Kasumi-1 (cell line): ENCODE data around the gene GDPD1.
A peak's percentile ranks its signal among the peaks of the same experiment; 100 is the strongest.
"Not testable (repeated sequence)": the region's sequence is repeated elsewhere in the genome, so short reads cannot be mapped to it uniquely, and the experiment has no call there.

Experiments used
- DNase-seq, 2 experiments: peaks; one replicate each; lab custom pipeline; 2025; lab: John Stamatoyannopoulos, UW

GDPD1 gene

DNA sequence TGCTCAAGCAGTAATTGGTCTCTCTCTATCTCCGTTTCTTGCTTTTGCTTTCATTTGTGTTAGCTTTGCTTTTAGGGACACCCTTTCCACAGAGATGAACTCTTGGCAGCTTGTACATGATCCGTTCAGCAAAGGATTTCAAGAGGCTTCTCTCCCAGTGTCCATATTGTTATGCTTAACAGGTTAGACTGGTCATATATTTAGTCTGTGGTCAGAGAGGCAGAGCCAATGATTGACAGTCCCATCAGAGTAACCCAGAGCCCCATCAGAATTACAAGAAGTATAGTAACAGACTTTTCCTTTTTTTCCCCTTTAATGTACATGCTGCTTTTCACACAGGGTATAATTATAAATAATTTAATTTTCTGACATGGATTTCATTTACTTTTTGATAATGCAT is 34.4 kb downstream of the GDPD1 start:
- DNase-seq, result no peak

DNA sequence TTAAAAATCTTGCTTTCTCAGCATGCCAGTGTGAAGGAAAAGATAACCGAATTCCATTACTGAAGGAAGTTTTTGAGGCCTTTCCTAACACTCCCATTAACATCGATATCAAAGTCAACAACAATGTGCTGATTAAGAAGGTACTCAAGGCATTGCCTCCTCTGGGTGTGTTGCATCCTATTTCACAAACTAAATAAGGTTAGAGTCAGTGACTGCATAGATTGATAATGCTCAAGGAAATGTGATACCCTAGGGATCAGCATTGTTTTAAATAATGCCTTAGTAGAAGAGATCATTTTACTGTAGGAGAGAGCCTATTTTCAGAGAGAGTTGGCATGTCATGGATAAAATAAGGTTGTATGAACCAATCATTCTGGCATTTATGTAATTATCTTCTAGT is 36.8 kb downstream of the GDPD1 start:
- DNase-seq, result no peak

GRCh38 chr17:59260722-59261121 is 40.4 kb downstream of the GDPD1 start:
- DNase-seq, result no peak

GRCh38 chr17:59266745-59267144 is 46.4 kb downstream of the GDPD1 start:
- no peak for DNase-seq

GRCh38 chr17:59267776-59268175 is 47.5 kb downstream of the GDPD1 start:
- no peak for DNase-seq

DNA sequence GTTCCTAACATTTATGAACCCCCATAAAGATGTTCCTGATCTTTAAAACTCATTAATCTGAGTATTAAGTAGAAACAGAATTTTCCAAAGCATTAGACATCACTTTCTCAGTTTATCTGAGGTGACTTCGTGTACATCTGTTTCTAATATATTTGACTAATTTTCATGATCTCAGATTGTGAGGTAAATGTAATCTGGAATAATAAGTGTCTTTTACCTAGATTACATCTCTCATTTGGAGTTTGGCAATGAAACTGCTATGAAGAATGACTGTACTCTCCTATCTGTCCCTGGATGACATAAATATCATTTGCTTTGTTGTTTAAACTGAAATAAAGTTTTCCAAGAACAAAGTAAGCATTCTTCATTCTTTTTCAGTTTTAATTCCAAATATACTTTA is 55.3 kb downstream of the GDPD1 start:
- DNase-seq, result no peak

GRCh38 chr17:59277031-59277430 is 56.7 kb downstream of the GDPD1 start:
- DNase-seq, result peak in 1 of 2 experiments; percentile 19

- no peak for DNase-seq
Observed at GRCh38 chr17:59278406-59278805, 58.1 kb downstream of the GDPD1 start.

DNA sequence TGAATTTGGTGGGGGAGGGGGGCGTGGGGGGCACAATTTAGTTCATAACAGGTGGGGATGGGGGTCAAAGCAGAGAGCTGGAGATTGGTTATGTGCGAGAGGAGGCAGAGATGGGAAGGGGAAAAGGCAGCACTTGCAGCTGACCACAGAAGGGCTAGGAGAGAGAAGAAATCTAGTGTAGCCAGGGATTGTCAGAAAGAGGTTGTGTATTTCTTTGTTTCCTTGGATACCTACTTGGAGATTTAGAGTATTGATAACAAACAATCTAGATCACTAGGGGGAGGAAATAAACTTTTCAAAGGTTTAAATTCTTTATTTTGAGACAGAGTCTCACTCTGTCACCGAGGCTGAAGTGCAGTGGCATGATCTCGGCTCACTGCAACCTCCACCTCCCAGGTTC is 64.0 kb downstream of the GDPD1 start:
- no peak for DNase-seq

GRCh38 chr17:59287452-59287851 is 67.1 kb downstream of the GDPD1 start:
- peak; percentile 68 for DNase-seq

DNA sequence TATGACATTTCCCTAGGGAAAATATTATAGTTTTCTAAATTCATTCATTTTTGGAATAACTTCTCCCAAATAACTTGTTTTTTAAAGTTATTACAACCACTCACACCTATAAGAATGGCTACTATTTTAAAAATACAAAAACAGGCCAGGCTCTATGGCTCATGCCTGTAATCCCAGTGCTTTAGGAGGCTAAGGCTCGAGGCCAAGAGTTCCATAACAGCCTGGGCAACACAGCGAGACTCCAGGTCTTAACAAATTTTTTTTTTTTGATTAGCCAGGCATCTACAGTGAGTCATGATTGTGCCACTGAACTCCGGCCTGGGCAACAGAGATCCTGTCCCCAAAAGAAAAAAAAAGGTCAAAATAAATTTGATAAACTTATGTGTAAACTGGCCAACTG is 67.6 kb downstream of the GDPD1 start:
- DNase-seq, result no peak

DNA sequence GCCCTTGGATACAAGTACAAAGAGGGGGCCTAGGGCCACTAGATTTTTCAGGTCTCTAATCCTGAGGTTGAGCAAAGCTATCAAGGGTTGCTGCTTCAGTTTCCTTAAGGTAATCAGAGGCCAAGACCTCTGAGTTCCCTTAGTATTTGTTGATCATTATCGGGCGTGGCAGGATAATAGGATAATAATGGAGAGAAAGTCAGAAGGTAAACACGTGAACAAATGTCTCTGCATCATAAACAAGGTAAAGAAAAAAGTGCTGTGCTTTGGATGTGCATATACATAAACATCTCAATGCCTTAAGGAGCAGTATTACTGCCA is 69.6 kb downstream of the GDPD1 start:
- no peak for DNase-seq

DNA sequence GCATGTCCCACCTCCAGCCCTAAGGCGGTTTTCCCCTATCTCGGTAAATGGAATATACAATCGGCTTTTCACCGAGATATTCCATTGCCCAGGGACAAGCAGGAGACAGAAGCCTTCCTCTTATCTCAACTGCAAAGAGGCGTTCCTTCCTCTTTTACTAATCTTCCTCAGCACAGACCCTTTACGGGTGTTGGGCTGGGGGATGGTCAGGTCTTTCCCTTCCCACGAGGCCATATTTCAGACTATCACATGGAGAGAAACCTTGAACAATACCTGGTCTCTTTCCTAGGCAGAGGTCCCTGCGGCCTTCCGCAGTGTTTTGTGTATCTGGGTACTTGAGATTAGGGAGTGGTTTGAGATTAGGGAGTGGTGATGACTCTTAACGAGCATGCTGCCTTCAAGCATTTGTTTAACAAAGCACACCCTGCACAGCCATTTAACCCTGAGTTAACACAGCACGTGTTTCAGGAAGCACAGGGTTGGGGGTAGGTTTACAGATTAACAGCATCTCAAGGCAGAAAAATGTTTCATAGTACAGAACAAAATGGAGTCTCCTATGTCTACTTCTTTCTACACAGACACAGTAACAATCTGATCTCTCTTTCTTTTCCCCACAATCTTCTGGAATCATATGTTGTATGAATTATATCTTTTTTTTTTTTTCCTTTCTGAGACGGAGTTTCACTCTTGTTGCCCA is 70.1 kb downstream of the GDPD1 start:
- not testable (repeated sequence) for DNase-seq

DNA sequence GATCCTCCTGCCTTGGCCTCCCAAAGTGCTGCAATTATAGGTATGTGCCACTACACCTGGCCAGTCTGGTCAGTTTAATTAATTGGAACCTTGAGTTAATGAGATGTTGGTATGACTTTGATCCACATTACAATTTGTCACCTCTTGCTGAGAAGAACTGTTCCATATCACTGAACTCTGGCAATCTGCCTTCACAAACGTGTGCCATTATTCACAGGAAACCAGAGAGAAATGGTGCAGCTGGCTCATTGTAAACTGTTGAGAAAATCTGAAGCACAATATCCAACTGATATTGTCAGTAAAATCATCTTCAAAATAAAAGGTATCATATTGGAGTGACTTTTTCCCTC is 71.8 kb downstream of the GDPD1 start:
- DNase-seq, result no peak

GRCh38 chr17:59296190-59296589 is 75.9 kb downstream of the GDPD1 start:
- no peak for DNase-seq

DNA sequence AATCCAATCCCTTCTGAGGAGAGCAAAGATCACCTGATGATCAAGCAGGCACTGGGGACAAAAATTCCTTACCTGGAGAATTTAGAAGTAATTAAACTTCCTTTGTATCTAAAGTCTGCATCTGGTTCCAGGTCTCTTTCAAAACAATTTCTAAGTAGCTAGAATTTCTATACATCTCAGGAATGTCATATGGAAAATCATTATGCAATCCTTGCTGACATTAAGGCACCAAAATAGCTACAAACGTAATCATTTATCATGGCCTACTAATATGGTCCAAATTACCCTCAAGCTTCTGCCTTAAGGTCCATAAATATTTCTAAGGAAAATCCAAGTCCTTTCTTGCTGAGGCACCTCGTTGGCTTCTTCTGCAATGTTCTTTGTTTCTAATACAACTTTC is 78.2 kb downstream of the GDPD1 start:
- DNase-seq, result no peak

GRCh38 chr17:59299400-59300092 is 79.2 kb downstream of the GDPD1 start:
- DNase-seq, result no peak

DNA sequence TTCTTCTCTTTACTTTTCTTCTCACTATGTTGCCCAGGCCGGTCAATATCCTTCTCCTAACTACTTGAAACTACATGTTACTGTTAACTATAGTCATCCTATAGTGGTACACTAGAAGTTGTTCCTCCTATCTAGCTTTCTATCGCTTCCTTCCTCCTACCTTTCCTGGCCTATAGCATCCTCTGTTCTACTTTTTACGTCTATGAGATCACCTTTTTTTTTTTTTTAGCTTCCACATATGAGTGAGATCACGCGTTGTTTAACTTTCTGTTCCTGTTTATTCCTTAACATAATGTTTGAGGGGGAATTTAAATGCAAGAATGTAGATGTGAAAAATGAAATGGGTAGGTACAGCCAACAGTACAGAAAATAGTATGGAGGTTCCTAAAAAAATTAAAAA is 80.6 kb downstream of the GDPD1 start:
- no peak for DNase-seq

DNA sequence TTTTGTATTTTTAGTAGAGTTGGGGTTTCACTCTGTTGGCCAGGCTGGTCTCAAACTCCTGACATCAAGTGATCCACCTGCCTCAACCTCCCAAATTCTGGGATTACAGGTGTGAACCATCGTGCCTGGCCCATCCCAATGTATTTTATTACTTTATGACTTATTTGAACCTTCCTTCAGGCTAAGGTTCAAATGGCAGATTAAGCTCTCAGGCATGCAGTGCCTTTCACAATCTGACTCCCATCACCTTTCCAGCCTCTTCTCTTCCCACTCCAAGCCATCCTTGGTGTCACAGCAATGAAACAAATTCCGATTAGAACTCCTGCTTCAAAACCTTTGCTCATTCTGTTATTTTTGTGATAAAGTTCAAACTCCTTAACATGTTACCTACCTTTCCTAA is 84.5 kb downstream of the GDPD1 start:
- DNase-seq, result no peak

- no peak for DNase-seq
Observed at GRCh38 chr17:59310263-59310920, 90.1 kb downstream of the GDPD1 start.

DNA sequence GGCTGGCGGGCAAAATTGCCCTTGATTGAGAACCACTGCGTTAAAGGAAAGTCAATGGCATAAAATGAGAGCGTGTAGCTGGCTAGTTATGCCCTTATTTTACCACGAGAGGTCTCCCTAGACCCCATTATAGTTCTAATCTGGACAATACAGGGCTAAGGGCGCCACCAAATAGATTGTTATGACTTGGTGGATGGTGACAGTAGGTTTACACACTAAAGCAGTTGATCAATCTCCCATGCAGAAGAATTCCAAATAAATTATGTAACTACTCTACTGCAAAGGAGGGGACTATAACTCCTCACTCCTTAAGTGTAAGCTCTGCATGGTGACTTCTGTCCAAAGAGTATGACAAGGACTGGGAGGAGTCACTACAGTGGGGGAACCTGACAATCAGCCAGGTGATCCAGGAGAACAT is 90.7 kb downstream of the GDPD1 start:
- peak; percentile 88 to 96 for DNase-seq

DNA sequence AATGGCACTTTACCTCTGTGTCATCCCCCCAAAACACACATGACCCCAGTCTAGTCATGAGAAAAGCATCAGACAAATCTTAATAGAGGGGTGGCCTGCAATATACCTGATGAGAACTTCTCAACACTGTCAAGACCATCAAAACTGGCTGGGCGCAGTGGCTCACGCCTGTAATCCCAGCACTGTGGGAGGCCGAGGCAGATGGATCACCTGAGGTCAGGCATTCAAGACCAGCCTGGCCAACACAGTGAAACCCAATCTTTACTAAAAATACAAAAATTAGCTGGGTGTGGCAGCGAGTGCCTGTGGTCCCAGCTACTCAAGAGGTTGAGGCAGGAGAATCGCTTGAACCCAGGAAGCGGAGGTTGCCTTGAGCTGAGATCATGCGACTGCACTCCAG is 91.2 kb downstream of the GDPD1 start:
- DNase-seq, result not testable (repeated sequence)

DNA sequence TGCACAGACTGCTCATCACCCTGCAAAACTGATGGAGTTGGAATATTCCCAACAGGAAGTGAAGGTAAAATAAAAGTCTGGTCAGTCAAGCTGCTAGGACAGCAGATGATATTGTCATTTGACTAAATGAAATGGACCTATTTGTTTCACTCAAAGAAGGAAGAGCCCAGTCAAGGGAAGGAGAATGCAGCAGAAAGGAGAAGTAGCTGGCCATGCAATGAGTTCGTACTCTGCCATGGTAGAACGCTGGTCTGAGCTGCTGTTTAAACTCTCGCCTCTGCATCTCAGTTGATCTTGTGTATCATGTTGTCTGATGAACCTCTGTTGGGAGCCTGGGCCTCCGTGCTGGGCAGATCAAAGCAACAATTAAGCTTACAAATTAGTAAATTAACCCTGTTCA is 95.6 kb downstream of the GDPD1 start:
- peak; percentile 53 to 67 for DNase-seq
